ENCODE measurements around the gene CLCA1.

GRCh38 chr1:86537928-86538695 lies 69.4 kb downstream of the CLCA1 start:
- TF ChIP-seq CTCF (IDR thresholded peaks at IDR 0.05), result no peak
- TF ChIP-seq POLR2AphosphoS5 (IDR thresholded peaks at IDR 0.05; ENCODE audit: insufficient read depth in 1 of 2, low read depth in 1 of 2), result no peak

Data from vagina (tissue), 2 donors.